Left renal pelvis (tissue), 4 donors: ENCODE data around the gene DOK6. TPM values are rescaled to one million over a fixed set of nuclear protein-coding genes. Genes with fewer than 3 reads are reported as not detected.
"Not testable (repeated sequence)": the region's sequence is repeated elsewhere in the genome, so short reads cannot be mapped to it uniquely, and the experiment has no call there.

Experiments used
- DNase-seq, 4 donors: peaks; one replicate each; pipeline ENCODE4 v3.0.0-alpha.2; 2013; ENCODE audit warnings: low read depth in 4 of 4, low spot score in 3 of 4
- polyA plus RNA-seq, 4 donors: library from polyadenylated mRNA; unstranded; fragments of 120-200 nt; gene quantifications; one replicate each; pipeline ENCODE4 v1.2.1, GENCODE V29; 2013; ENCODE audit not compliant: insufficient read length in 4 of 4

Gene DOK6
- polyA plus RNA-seq, 4 donors, result 6.6 to 19.2 (median 16.9) TPM

GRCh38 chr18:69843015-69843414 lies 442.3 kb downstream of the DOK6 start:
- DNase-seq, result no peak

GRCh38 chr18:69844656-69845055 lies 444.0 kb downstream of the DOK6 start:
- DNase-seq, result no peak

- DNase-seq, result peak in 1 of 4 donors; percentile 2
Measured at GRCh38 chr18:69845593-69846506, 445.2 kb downstream of the DOK6 start.

DNA sequence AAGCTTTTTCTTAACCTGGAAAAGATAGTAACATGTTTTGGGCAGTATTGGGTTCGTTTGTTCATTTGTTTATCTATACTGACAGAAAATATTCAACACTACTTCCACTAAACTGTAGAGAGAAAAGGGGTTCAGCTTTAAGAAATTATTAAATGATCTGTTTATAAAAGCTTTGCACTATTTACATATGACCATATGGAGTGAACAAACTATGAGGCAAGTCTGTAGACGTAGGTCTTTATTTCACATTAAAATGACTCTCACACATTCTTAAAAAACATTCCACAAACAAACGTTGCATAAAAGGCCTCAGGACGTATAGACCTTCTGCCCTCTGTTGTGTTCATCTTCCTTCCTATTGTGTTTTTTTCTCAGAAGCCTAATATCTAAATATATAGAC lies 452.4 kb downstream of the DOK6 start:
- DNase-seq, result no peak

DNA sequence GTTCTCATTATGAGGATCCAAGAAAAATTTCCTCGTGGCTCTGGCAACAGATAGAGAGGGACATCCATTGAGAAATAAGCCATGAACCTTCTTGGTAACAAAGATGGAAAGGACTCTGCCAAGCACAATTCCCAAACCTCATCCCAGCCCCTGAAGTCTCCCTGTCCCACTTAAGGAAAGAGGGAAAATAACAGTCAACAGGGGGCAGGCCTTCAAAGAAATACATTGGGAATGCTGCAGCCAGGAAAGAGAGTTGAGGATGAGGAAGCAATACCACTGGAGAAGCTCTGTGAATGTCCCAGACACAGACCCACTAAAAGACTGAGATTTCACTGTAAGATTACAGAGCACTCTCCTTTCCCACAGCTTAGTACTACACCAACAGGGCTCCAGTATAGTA lies 453.8 kb downstream of the DOK6 start:
- no peak for DNase-seq

DNA sequence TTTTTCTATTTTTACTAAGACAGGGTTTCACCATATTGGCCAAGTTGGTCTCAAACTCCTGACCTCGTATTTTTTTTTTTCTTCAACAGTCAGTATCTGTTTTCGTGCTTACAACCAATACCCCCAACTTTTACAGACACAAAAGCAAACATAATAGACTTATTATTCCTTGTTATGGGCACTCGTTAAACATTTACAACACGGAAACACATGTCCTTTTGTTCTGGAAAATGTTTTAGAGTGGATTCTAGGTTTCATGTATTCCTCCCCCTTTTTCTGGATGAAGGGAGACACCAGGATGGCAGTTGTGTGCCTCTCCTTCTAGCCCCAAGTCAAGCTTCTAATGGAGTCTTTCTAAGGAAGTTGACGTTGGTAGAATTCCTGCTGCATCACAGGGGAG lies 458.2 kb downstream of the DOK6 start:
- no peak for DNase-seq

- DNase-seq, result not testable (repeated sequence)
Measured at GRCh38 chr18:69864802-69865201, 464.1 kb downstream of the DOK6 start.

- DNase-seq, result no peak
Measured at GRCh38 chr18:69865776-69866175, 465.1 kb downstream of the DOK6 start.

- DNase-seq, result no peak
Measured at GRCh38 chr18:69866212-69866611, 465.5 kb downstream of the DOK6 start.

- DNase-seq, result no peak
Measured at GRCh38 chr18:69870736-69871135, 470.0 kb downstream of the DOK6 start.

- DNase-seq, result no peak
Measured at GRCh38 chr18:69871363-69871762, 470.7 kb downstream of the DOK6 start.

GRCh38 chr18:69872661-69873060 lies 472.0 kb downstream of the DOK6 start:
- no peak for DNase-seq

DNA sequence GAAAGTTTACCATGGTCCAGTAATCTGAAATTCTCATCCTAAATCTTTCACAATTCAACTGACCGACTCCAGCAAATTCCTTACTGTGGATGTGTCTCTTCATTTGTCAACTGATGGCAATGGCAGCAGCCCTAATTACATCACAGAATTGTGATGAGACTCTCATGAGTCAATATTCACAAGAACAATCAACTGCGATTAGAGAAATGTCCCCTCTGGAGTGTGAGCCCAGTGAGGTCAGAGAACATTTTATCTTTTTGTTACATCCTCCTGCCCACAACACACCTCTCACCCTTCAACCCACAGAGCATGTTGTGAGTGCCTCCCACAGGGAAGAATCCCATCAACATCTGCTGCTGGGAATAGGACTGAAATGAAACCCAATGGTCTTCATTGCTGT lies 473.4 kb downstream of the DOK6 start:
- DNase-seq, result no peak

DNA sequence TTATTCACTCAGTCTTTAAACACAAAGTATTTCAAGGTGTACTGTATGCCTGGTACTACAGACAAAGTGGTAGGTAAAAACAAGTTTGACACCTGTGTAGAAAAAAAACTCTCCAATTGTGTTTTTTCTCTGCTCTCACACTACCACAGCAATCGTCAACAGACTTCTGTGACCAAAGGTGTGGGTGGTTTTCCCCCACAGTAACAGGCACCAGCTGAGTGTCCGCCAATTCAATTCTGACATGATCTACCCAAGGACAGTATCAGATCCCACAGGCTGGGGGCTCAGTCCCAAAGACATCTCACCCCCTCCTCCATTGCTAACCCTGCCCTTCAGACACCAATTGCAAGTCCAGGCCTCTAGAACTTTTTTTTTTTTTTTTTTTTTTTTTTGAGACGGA lies 475.8 kb downstream of the DOK6 start:
- no peak for DNase-seq

GRCh38 chr18:69878213-69878933 lies 477.7 kb downstream of the DOK6 start:
- no peak for DNase-seq

DNA sequence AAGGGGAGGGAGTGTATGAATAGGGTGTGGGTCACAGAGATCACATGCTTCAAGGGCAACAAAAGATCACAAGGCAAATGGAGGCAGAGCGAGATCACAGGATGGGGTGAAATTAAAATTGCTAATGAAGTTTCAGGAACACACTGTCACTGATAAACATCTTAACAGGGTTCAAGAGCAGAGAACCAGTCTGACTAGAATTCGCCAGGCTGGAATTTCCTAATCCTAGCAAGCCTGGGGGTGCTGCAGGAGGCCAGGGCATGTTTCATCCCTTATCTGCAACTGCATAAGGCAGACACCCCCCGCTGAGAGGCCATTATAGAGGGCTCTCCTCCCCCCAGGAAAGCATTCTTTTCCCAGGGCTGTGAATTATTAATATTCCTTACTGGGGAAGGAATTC lies 478.4 kb downstream of the DOK6 start:
- not testable (repeated sequence) for DNase-seq

DNA sequence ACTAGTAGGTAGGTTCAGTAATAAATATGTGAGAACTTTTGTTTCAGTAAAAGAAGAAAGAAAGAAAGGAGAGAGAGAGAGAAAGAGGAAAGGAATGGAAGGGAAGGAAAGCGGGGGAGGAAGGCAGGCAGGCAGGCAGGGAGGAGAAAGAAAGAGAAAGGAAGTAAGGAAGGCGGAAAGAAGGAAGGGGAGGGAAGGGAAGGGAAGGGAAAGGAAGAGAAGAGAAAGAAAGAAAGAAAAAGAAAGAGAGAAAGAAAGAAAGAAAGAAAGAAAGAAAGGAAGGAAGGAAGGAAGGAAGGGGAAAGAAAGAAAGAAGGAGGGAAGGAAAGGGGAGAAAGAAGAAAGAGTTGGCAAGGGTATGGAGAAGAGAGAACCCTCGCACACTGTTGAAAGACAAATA lies 479.4 kb downstream of the DOK6 start:
- no peak for DNase-seq

DNA sequence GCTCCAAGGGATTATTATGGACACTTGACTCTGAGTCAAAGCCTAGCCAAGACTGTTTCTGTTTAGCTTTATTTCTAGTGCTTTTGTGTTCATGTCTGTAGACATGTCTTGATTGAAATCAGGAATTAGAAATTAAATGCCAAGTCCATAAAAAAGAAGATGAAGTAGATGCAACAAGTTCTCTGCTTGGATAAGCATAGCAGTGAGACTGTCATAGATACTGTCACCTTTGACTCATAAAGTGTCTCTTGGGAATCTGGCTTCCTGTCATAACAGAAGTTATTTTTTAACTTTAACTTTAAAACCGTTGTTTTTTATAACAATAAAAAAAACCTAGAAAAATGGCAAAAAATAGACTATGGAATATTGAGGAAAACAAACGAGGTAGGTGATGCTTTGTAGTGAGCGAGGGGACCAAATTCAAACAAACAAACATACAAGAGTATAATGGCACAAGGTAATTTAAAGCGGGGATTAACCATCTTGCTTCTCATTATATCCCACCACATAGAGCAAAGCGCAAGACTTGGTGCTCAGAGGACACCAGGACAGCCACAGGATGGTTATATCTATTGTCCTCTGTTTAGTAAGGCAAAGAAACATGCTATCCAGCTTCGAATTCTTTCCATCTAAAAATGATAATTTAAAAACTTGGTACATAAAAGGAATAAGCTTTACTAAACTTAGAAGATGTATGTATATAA lies 482.4 kb downstream of the DOK6 start:
- no peak for DNase-seq

DNA sequence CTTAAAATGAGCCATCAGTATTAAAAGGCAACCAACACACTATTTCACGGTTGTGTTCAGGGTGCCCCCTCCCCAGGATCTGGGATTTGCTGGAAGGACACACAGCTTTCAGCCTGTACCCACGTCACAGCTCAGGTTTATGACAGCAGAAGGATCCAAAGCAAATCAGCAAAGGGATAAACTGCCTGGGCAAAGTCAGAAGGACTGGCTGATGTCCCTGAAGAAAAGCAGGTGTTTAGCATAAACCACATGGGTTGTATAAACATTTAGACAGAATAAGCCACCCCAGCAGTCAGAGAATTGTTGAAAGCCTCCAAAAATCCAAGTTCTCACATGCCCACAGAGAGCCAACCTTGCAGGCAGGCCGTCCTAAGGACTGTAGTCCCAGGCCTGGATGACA lies 483.1 kb downstream of the DOK6 start:
- DNase-seq, result no peak

- no peak for DNase-seq
Measured at GRCh38 chr18:69885355-69885754, 484.7 kb downstream of the DOK6 start.

DNA sequence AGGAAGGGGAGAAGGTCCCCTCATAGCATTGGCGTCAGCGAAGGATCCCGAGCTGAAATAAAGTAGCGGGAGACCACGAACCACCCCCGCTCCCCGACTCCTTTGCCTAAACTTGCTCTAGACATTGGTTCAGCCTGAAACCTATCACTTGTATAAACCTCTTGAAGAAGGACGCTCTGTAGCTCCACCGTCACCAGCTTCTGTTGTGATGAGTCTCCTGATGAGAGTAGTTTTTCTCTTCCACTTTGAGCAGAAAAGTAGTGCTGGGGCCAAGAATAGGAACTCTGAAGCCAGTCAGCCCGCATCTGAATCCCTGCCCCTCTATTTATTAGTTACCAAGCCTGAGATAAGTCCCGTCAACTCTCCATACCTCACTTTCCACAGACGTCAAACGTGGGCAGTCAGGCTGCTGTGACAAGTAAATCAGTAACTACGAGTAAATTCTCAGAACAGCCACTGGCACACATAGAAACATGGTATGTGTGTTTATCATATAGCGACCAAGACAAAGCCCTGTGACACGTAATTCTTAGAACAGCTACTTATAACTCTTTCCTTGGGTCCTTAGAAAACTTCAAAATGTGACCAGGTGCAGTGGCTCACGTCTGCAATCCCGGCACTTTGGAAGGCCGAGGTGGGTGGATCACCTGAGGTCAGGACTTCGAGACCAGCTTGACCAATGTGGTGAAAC lies 485.3 kb downstream of the DOK6 start:
- DNase-seq, result no peak
